HG03064 (cell line): ENCODE data around the gene NAPA.
A peak's percentile ranks its signal among the peaks of the same experiment; 100 is the strongest.

Experiments used
- ATAC-seq: cut with Tn5 transposase; IDR thresholded peaks from one replicate; pipeline ENCODE4 v1.9.1; 2021; ENCODE audit warnings: low read depth; ENCODE audit not compliant: unreplicated experiment

NAPA gene

DNA sequence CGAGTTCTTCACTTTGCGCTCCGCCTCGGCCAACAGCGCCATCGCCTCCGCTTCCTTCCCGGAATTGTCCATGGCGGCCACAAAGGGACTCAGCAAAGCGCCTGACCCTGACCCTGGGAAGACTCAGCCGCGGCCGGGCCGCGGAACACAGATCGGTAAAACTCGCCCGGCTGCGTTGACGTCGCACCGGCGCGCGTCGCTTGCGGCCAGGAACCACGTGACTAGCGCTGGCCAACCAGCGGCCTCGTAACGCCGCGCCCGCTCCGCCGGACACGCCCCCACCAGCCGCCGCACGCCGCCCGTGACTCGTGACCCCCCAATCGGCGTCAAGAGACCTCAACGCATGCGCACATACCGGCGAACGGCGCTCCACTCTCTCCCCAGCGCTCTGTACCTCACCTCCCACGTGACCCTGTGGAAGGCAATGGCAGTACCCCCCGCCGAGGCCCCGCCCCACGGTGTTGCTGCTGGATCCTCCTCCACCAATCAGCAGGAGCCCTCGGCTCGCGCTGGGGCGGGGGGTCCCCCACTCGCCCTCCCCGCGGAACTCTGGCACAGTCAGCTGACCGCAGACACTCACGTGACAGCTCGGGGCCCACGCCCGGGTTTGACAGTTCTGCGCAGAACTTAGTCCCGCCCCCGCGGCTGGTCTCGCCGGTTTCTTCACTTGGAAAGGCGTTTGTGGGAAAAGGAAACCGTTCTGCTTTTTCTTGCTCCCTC lies at the start of gene NAPA:
TSS of gene NAPA (minus strand) at position 195 of the 720 bp plus-strand sequence. CDS start at position 72, 123 bp downstream.
- peak; percentile 70 for ATAC-seq

DNA sequence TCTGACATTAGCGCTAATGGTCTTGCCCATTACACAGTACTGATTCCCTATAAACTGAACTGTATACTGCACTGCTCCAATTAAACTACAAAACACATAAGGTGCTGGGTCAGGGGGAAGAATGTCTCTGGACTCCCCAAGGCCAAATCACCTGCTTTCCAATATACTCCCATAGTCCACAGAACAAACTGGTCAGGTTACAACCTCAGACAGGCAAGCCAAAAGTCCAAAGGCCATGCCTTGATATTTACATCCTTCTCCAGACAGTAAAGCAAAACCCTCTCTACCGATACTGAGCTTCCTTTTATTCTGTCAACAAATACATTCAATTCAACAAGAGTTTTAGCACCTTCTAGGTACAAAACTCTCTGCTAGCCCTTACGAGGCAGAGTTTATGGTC lies 49.2 kb upstream of the NAPA start:
- ATAC-seq: no peak

DNA sequence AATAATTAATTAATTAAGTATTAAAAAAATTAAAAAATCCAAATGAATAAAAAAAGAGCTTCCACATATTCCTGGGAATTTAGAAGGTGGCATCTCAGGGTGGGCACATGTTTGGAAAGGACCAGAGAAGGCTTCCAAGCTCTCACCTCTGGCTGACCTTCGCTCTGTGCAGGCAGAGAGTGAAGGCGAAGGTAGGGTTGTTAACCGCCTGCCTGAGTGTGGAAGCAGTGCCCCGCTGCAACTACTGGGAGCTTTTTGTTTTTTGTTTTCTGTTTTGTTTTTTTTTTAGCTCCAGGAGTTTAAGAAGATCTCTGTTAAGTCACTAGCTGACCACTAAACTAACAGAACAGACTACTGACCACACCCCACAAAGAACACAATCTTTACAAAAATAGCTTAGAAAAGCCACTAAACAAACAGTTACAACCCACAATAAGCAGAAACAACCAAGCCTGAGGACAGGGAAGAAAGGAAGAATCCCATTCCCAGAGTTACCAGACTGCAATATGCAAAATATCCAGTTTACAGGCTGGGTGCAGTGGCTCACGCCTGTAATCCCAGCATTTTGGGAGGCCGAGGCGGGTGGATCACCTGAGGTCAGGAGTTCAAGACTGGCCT lies 46.7 kb upstream of the NAPA start:
- no peak for ATAC-seq

DNA sequence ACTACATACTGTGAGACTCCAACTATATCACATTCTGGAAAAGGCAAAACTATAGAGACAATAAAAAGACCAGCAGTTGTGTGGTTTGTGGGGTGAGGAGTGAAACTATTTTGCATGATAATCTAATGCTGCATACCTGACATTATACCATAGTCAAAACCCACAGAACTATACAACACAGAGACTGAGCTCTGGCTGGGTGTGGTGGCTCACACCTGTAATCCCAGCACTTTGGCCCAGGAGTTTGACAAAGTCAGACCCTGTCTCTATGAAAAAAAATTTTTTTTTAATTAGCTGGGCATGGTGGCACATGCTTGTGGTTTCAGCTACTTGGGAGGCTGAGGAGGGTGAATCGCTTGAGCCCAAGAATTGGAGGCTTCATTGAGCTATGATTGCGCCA lies 46.1 kb upstream of the NAPA start:
- ATAC-seq: no peak

DNA sequence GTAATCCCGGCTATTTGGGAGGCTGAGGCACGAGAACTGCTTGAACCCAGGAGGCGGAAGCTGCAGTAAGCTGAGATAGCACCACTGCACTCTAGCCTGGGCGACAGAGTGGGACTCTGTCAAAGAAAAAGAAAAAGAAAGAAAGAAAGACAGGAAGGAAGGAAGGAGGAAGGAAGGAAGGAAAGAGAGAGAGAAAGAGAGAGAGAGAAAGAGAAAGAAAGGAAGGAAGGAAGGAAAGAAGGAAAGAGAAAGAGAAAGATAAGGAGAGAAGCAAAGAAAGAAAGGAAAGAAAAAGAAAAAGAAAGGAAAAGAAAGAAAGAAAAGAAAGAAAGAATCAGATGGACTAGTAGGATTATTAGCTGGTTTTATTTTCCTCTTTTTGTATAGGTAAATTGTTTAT lies 35.3 kb upstream of the NAPA start:
- no peak for ATAC-seq

DNA sequence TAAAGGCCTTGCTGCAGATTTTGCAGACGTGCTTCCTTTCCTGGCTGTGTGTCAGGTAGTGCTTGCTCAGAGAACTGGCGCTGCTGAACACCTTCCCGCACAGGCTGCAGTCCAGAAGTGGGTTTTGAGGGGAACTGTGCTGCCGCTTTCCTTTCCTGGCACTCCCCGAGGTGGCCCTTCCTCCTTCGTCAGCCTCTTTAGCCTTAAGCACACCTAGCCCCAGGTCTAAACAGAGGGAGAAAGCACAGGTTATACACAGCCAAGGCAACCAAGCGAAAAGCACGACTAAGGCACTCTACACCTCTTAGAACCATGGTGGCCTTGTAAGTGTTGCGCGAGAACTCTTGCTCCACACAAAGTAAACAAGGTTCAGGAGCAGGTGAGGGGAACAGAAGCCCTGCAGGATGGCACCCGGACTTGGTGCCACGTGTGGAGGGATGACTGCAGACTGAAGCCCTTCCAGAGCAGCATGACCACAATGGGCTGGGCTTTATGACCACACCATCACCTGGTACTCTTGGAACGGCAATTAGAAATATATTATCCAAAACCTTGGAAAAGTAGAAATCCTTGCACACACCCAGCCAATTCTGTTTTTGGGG lies 34.5 kb upstream of the NAPA start:
- ATAC-seq: no peak

DNA sequence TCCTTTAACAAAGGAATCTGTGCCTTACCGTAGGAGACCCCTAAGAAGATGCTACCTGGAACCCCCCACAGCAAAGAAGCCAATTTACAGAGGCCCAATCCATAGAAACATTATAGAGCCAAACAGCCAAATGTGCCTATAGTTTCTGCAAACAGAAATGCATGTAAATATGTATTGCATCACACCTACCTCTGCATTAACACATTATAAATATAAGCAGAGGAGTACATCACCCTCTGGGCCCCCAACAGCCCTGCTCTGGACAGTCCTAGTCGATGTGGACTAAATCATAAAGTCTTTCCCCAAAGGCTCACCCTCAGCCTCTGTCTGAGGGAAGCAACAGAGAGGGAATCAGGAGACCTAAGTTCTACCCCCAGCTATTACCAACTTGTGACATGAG lies 32.3 kb upstream of the NAPA start:
- no peak for ATAC-seq

DNA sequence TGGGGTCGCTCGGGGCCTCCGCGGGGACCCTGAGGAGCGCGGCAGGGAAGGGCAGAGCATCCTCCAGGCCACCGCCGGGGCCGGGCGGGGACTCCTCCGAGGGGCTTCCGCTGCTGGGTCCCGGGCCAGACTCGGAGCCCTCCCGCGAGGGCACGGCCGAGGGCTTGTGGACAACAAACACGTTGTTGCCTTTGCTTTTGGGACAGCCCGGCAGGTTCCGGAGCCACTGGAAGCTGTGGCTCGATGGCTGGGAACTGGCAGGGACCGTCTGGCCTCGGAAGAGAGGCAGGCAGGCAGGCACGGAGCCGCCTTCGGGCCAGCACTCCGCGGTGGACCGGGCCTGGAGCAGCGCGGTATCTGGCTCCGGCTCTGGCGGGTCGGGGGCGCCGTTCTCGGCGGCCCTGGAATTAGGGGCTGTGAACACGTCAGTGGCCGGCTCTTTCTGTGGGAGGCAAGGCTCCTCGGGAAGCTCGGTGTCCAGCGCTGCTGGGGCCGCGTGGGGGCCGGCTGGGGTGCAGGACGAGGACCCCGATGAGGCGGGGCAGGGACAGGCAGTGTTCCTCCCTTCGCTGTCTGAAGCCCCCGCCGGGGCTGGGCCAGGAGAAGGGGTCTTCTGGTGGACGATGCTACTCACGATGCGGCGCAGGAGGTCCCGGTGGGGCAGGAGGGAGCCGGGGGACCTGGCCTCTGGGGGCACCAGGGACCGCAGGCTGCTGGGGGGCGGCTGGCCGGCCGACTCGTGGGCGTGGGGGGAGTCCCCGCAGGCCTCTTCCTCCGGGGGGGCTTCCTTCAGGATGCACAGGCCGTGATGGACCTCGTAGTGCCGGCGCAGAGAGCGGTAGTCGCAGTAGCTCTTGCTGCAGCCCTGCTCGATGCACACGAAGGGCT lies 30.4 kb upstream of the NAPA start:
- ATAC-seq: no peak

DNA sequence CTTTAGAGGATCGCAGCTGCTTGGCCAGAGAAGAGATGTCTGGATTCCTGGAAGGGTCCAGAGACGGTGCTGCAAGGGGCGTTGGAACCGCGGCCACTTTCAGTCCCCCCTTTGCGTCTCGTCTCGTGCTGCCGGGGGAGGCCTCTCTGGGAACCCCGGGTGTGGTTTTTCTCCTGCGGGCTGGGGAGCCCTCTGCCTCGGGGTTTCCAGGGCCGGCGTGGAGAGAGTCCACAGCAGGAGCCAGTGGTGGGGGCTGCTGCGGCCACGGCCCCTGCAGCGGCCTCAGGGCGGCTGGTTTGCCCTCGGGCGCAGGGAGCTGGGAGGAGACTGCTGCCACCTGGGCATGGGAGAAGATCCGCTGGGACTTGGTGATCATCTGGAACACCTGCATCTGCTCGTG lies 29.6 kb upstream of the NAPA start:
- ATAC-seq: no peak

DNA sequence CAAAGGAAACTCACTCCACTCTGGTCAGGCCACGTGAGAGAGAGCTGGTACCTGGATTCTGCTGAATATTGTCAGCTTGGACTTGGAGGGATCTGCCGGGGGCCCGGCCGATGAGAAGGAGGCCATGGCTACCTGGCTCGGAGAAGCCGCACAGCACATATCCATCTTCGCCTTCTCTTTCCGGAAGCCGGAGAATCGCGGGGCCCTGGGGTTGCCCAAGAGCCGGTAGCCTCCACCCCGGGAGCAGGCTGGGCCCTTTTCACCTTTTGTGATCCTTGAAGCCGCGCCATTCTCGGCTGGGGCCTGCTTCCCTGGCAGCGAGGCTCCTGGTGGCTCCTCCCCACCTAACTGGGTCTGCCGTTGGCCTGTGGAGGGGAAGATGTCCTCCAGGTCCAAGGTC lies 29.2 kb upstream of the NAPA start:
- ATAC-seq: no peak

DNA sequence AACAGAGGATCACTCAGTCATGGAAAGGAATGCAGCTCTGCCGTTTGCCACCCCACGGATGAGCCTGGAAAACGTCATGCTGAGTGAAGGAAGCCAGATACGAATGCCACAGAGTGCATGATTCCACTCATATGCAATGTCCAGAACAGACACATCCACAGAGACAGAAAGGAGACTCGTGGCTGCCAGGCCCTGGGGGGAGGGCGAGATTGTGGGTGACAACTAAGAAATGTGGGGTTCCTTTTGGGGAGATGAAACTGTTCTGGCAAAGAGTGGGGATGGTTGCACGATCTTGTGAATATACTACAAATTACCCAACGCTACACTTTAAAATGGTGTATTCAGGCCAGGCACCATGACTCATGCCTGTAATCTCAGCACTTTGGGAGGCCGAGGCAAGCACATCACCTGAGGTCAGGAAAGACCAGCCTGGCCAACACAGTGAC lies 27.2 kb upstream of the NAPA start:
- ATAC-seq: no peak

DNA sequence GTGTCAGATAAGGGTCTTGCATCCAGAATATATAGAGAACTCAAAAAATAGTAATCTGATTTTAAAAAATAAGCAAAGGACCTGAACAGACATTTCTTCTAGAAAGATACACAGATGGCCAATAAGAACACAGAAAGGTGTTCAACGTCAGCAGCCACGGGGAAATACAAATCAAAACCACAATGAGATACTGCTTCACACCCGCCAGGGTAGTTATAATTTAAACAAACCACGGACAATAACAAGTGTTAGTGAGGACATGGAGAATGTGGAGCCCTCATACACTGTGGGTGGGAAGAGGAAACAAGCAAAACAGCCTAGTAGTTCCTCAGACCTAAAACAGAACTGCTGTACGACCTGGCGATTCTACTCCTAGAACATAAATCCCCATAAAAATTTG lies 26.7 kb upstream of the NAPA start:
- ATAC-seq: no peak

DNA sequence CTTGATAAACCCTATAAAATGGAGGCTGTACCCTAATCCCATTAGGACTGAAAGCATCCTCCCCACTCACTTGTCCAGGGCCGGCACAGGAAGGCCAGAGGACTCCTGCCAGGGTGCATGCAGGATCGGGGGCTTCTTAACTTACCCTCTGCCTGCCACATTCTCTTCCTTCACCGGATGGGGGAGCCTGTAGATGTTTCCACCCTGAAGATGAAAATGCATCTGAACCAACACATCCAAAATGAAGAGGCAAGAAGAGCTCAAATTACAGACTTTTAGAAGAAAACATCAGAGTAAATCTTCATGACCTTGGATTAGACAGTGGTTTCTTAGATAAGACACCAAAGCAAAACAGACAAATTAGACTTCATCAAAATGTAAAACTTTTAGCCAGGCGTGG lies 25.9 kb upstream of the NAPA start:
- no peak for ATAC-seq

DNA sequence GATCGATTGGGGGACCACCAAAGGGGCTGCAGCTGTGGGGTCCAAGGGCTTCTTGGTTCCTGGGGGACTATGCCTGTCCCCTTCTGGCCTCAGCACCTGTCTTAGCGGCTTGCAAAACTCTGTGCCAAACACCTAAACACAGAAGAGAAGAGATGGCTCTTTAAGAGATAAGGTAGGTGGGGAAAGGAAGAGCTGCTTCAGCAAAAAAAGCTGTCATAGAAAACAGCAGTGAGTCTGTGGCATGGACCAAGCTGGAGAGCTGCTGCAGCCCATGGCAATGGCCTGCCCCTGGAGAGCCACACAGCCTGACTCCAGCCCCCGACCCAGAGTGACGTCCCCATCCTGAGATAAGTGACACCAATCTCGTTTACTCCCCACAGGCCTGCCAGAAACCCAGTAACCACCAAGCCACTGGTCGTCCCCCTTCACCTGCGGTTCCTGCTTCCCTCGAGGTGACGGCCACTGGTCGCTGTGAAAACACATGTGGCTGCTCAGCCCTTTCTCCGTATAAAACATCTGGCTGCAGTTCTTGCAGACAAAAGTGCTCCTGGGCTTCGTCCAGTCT lies 25.0 kb upstream of the NAPA start:
- no peak for ATAC-seq

DNA sequence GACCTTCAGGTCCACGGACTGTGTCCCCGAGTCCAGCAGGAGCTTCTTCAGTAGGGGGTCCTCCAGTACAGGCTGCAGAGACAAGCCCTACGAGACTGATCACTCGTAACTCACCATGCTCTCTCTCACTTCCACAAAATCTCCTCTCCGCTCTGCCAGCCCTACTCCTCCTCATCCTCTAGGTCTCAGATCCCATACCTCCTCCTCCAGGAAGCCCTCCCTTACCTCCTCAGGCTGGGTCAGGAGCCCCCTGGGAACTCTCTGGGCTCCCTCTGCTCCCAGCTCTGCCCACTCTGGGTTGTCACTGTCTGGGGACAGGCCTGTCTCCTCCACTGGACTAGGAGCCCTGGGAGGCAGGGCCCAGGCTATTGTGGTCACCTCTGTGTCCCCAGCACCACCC lies 23.9 kb upstream of the NAPA start:
- ATAC-seq: no peak

DNA sequence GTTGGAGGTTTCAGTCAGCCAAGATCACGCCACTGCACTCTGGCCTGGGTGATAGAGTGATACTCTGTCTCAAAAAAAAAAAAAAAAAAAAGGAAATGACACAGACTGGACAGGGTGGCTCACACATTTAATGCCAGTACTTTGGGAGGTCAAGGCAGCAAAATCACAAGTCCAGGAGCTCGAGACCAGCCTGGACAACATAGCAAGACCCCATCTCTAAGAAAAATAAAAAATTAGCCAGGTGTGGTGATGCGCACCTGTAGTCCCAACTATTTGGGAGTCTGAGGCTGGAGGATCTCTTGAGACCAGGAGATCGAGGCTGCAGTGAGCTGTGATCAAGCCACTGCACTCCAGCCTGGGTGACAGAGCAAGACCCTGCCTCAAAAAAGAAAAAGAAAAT lies 22.6 kb upstream of the NAPA start:
- no peak for ATAC-seq

DNA sequence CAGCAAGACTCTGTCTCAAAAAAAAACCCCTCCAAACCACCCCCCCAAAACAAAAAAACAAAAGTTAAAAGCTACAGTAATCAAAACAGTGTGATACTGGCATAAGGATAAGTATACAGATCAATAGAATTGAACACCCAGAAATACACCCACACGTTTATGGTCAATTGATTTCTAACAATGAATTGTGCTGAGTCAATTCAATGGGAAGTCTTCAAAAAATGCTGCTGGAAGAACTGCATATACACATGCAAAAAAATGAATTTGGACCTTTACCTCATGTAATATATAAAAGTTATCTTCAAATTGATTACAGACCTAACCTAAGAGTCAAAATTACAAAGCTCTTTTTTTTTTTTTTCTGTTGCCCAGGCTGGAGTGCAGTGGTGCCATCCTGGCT lies 19.8 kb upstream of the NAPA start:
- ATAC-seq: no peak

DNA sequence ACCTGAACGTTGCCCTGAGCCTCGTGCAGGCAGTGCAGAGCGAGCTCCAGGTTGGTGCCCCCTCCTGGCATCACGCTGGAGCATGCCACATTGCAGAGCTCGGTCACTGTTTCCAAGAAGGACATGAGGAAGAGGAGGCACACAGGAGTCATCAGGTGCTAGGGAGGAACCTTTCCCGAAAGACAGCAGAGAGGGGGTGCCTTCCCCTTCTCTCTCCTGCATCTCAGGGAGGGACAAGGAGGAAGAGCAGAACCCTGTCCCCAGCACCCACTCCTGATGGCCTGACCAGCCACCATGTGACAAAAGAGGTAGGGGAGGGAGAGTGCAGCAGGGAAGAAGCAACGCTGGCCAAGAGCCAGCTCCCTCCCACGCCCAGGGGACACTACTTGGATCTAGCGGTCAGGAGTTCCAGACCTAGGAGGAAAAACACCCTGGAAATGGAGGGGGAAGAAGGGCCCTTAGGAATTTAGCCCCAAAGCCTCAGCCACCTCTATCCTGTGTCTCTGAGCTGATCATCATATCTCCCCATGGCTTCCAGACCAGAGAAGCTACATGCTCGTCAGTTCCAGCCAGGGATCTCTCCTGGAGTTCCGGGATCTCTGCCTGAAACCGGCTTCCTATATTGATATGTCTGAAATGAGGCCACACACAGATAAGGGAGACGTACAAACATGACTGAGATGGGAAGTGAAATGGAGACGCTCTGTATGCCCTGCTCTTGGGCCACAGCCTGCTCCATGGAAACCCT lies 17.0 kb upstream of the NAPA start:
- ATAC-seq: no peak

DNA sequence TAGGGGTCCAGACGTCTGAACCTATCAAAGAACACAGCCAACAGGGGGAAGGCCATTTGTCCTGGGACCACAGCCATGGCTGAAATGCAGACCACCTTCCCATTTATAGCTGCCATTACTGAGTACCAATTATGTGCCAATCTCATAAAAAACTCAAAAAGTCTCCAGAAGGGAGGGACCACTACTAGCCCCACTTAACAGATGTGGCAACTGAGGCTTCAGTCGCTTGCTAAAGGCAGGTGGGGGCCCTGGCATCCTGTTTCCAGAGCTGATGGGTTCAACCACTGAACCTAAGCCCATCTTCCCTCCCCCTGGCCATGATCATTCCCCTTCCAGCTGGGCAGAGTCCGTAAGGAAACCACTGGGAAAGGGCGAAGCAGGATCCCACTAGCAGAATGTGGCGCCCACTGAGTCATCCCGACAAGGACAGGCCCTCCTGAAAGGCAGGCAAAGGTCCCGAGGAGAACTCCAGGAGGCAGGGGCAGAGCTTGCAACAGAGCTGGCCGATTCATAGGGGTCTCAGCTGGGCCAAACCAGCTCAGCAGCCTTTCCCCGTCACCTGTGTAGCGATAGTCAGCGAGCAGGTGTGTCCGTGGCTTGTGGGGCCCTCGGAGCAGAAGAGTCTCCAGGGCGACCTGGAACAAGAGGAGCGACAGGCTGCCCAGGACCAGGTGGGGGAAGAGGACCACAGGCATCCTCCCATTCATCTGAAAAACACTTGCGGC lies 14.3 kb upstream of the NAPA start:
- ATAC-seq: no peak
